D721Med (cell line): ENCODE data around the gene ARL13B.

Source experiments
- DNase-seq: peaks from one replicate; pipeline ENCODE4 v3.0.0; 2011; ENCODE audit warnings: low spot score; ENCODE audit not compliant: insufficient read length
- FAIRE-seq: peaks from 2 replicates; lab custom pipeline; 2011; peaks lifted over from hg19 to GRCh38; lab: Jason Lieb, UNC
- CTCF ChIP-seq: IDR thresholded peaks from 2 replicates; pipeline ENCODE4 v1.5.1; 2012; ENCODE audit warnings: mild to moderate bottlenecking, control low read depth; ENCODE audit not compliant: insufficient read depth; ENCODE audit errors: missing control alignments

ARL13B gene

GRCh38 chr3:94015025-94015424 lies 35.1 kb downstream of the ARL13B start:
- DNase-seq, result no peak
- no peak for TF ChIP-seq CTCF
- FAIRE-seq, result no peak

GRCh38 chr3:94019659-94020058 lies 39.7 kb downstream of the ARL13B start:
- FAIRE-seq, result no peak
- TF ChIP-seq CTCF, result no peak
- no peak for DNase-seq

- no peak for DNase-seq
- FAIRE-seq, result no peak
- no peak for TF ChIP-seq CTCF
Measured at GRCh38 chr3:94020293-94020692, 40.3 kb downstream of the ARL13B start.

GRCh38 chr3:94024385-94024784 lies 44.4 kb downstream of the ARL13B start:
- DNase-seq, result no peak
- TF ChIP-seq CTCF, result no peak
- FAIRE-seq, result no peak

- DNase-seq (no peak), FAIRE-seq (no peak)
- TF ChIP-seq CTCF, result no peak
Measured at GRCh38 chr3:94026623-94027022, 46.7 kb downstream of the ARL13B start.

- DNase-seq (no peak), FAIRE-seq (no peak)
- no peak for TF ChIP-seq CTCF
Measured at GRCh38 chr3:94028093-94028837, 48.3 kb downstream of the ARL13B start, which contains the start of gene STX19. Gene STX19 (minus strand): TSS chr3:94028597. CDS start chr3:94015269, 13,328 bp downstream.

GRCh38 chr3:94036909-94037507 lies 57.1 kb downstream of the ARL13B start:
- DNase-seq, result no peak
- peak; percentile 30 for TF ChIP-seq CTCF
- no peak for FAIRE-seq
